CD4-positive, alpha-beta T cell treated with Interferon alpha-2 for 1 hour (primary cell): ENCODE data around the gene BLCAP.
"Not testable (repeated sequence)": the region's sequence is repeated elsewhere in the genome, so short reads cannot be mapped to it uniquely, and the experiment has no call there.

Experiments used
- DNase-seq, 2 donors: peaks; one replicate each; pipeline ENCODE4 v3.0.0-alpha.2; 2020 to 2022

Gene BLCAP

DNA sequence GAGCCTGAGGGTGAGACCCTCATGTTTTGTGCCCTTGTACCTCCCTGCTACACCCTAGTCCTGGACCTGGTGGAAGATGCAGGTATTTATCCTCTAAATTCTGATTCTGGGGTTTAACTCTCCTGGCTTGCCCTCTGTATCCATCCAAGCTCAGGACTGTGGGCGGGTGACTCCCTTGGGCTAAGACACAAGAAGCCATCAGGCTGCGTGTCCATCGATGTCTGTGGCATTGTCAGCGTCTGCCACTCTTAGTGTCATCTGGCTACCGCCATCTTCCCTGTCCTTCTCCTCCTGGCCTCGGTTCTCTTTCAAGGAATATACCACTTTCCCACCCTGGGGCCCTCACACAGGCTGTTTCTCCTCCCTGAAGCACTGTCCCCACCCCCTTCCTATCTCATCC is 28.9 kb upstream of the BLCAP start:
- DNase-seq: no peak

DNA sequence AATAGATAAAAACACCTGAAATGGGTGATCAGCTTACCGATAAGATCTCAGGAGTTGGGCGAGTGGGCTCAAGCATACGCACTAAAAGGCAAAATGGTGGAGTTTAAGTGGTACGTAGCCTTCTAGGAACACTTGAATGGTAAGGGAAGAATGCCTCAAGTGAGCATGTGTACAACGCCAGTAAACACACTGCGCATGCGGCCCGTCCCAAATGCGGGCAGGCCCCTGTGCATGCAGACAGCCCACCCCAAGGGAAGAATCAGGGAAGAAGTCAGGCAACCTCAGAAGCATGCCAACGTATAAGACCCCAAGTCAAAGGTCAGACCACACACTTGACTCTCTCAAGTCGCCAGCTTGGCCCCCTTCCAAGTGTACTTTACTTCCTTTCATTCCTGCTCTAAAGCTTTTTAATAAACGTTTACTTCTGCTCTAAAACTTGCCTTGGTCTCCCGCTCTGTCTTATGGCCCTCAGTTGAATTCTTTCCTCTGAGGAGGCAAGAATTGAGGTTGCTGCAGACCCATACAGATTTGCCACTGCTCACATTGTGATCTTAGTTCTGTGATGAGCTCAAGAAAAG is 27.1 kb upstream of the BLCAP start:
- DNase-seq: not testable (repeated sequence)

DNA sequence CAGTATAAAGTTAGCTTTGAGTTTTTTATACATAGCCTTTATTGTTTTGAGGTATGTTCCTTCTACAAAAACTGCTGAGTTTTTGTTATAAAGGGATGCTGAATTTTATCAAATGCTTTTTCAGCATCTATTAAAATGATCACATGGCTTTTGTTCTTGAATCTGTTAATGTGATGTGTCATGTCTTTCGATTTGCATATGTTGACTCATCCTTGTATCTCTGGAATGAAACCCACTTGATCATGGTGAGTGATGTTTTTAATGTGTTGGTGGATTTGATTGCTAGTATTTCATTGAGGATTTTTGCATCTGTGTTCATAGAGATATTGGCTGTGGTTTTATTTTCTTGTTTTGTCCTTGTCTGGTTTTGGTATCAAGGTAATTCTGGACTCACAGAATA is 24.7 kb upstream of the BLCAP start:
- no peak for DNase-seq

- DNase-seq: not testable (repeated sequence)
Measured at GRCh38 chr20:37551660-37552059, 24.0 kb upstream of the BLCAP start.

- not testable (repeated sequence) for DNase-seq
Measured at GRCh38 chr20:37550101-37550920, 22.6 kb upstream of the BLCAP start.

- no peak for DNase-seq
Measured at GRCh38 chr20:37547912-37548311, 20.2 kb upstream of the BLCAP start.

- no peak for DNase-seq
Measured at GRCh38 chr20:37545516-37545915, 17.8 kb upstream of the BLCAP start.

- no peak for DNase-seq
Measured at GRCh38 chr20:37544386-37544785, 16.7 kb upstream of the BLCAP start.

- DNase-seq: no peak
Measured at GRCh38 chr20:37543828-37544227, 16.2 kb upstream of the BLCAP start.

DNA sequence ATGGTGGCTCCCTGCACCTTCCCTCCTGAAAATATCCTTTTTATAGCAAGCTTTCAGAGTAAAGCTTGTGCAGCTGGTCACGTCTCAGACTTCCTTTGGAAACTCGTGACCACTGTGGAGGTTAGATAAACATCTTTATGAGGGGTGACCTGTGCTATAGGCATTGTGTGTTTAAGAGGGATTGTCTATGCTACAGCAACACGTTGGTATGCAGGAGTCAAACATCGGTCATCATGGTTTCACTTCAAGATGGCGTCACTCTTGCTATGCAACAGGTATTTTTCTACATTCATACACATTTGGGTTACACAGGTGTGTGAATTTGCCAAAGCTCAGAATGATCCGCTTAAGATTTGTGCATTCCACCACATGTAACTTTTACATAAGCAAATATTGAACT is 14.6 kb upstream of the BLCAP start:
- no peak for DNase-seq

- no peak for DNase-seq
Measured at GRCh38 chr20:37541326-37541725, 13.7 kb upstream of the BLCAP start.

- not testable (repeated sequence) for DNase-seq
Measured at GRCh38 chr20:37540838-37541237, 13.2 kb upstream of the BLCAP start.

GRCh38 chr20:37540001-37540400 is 12.3 kb upstream of the BLCAP start:
- no peak for DNase-seq

- no peak for DNase-seq
Measured at GRCh38 chr20:37539424-37539823, 11.7 kb upstream of the BLCAP start.

- no peak for DNase-seq
Measured at GRCh38 chr20:37538003-37538402, 10.3 kb upstream of the BLCAP start.

GRCh38 chr20:37537505-37537904 is 9.8 kb upstream of the BLCAP start:
- DNase-seq: no peak

DNA sequence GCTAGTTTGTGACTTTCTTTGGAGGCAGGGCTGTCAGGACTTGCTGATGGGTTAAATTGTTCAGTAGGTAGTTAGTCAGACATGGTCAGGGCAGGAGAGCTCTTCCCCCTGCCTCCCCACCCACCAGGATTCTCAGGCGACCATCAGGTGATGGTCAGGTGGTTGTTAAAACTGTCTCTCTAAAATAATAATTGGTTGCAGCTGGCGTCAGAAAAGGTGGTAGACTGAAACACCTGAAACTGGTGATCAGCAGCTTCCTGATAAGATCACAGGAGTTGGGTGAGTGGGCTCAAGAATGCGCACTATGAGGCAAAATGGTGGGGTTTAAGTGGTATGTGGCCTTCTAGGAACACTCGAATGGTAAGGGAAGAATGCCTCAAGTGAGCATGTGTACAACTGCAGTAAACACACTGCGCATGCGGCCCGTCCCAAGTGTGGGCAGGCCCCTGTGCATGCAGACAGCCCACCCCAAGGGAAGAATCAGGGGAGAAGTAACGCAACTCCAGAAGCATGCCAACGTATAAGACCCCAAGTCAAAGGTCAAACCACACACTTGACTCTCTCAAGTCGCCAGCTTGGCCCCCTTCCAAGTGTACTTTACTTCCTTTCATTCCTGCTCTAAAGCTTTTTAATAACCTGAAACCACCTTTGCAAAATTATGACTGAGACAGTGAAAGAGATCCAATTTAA is 7.9 kb upstream of the BLCAP start:
- DNase-seq: no peak

- peak; percentile 60 to 81 for DNase-seq
Measured at GRCh38 chr20:37534401-37535157, 6.9 kb upstream of the BLCAP start.

DNA sequence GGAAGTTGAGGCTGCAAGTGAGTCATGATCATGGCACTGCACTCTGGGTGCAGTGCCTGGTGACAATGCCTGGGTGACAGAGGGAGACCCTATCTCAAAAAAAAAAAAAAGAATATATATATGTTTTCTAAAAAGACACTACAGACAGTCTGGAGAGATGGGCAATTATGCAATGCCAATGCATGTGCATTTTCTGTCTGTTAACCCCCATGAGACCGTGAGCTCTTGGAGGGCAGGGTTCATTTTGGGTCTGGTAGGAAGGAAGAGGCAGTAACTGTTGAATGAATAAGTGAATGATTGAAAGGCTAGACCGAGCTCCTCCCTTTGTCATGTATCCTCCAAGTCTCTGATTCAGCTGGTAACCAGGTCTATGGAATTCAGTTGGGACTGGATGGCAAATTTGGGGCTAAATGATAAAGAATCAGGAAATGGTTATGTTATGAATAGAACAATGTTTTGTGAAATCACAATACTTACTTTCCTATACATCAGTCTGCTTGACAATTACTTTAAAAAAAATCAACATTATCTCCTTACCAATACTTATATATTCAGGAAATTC is 5.6 kb upstream of the BLCAP start:
- DNase-seq: no peak

GRCh38 chr20:37531856-37532255 is 4.2 kb upstream of the BLCAP start:
- no peak for DNase-seq

DNA sequence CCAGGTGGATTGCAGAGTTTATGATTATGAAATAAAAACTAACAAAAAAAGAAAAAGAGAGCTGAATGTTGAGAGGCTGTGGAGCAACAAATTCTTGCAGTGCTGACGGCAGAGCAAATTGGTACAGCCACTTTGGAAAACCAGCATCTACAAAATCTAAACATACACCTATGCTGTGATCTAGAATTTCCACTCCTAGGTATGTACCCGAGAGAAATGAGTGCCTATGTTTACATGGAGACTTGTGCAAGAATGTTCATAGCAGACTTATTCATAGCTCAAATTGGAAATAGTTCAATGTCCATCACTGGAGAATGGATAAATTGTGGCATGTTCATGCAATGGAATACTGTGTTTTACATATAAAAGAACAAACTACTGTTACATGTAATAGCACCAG is 3.0 kb upstream of the BLCAP start:
- no peak for DNase-seq

- no peak for DNase-seq
Measured at GRCh38 chr20:37529968-37530600, 2.4 kb upstream of the BLCAP start.
